WTC11 (cell line): Measurements from ENCODE around the gene MYO9A. TPM values are rescaled to one million over a fixed set of nuclear protein-coding genes. Genes with fewer than 3 reads are reported as not detected.

Experiments
- ATAC-seq: fragments of 200-7000 bp; cut with Tn5 transposase; 2 replicates; pipeline ENCODE4 v1.10.0; 2021; ENCODE audit warnings: mild to moderate bottlenecking, moderate library complexity
- CTCF ChIA-PET: fragments of 300-600 bp; sonication (Branson Sonifier 250); formaldehyde crosslinking; loops from one replicate; lab custom pipeline; 2021; ENCODE audit warnings: antibody characterized with exemption; lab: Charles Lee
- POLR2A ChIA-PET: fragments of 350-600 bp; sonication (Branson Sonifier 250); formaldehyde crosslinking; loops from one replicate; lab custom pipeline; 2021; ENCODE audit warnings: antibody characterized with exemption; lab: Charles Lee
- DNase-seq: peaks from one replicate; pipeline ENCODE4 v3.0.0; 2021; ENCODE audit warnings: low spot score
- H3K27ac Mint-ChIP-seq: 2 replicates; pipeline ENCODE4 v1.8.0; 2021; ENCODE audit warnings: mixed read lengths
- H3K27me3 Mint-ChIP-seq: 2 replicates; pipeline ENCODE4 v1.8.0; 2021; ENCODE audit warnings: low read depth, mild to moderate bottlenecking, moderate library complexity, mixed read lengths
- H3K36me3 Mint-ChIP-seq: 2 replicates; pipeline ENCODE4 v1.8.0; 2021; ENCODE audit warnings: mixed read lengths
- H3K4me1 Mint-ChIP-seq: 2 replicates; pipeline ENCODE4 v1.8.0; 2022; ENCODE audit warnings: mixed read lengths
- H3K4me3 Mint-ChIP-seq: 2 replicates; pipeline ENCODE4 v1.8.0; 2021; ENCODE audit warnings: mild to moderate bottlenecking, moderate library complexity, mixed read lengths
- H3K9me3 Mint-ChIP-seq: 2 replicates; pipeline ENCODE4 v1.8.0; 2021; ENCODE audit warnings: mixed read lengths
- ATF1 ChIP-seq: sonication (generic); formaldehyde crosslinking; IDR thresholded peaks from 2 replicates; pipeline ENCODE4 v1.8.1; 2023; ENCODE audit warnings: mild to moderate bottlenecking, moderate library complexity, missing genetic modification reagents
- FOXP1 ChIP-seq: sonication (generic); formaldehyde crosslinking; IDR thresholded peaks from 2 replicates; pipeline ENCODE4 v1.8.0; 2022; ENCODE audit warnings: missing genetic modification reagents, mild to moderate bottlenecking, moderate library complexity, borderline replicate concordance
- KAT7 ChIP-seq: sonication (generic); formaldehyde crosslinking; IDR thresholded peaks from 2 replicates; pipeline ENCODE4 v1.8.1; 2023; ENCODE audit warnings: missing genetic modification reagents, mild to moderate bottlenecking, borderline replicate concordance
- MXD4 ChIP-seq: fragments of 250-450 bp; sonication (Bioruptor Pico); IDR thresholded peaks from 2 replicates; pipeline ENCODE4 v1.8.0; 2021; ENCODE audit warnings: mild to moderate bottlenecking, moderate library complexity, borderline replicate concordance
- NR1H2 ChIP-seq: sonication (generic); formaldehyde crosslinking; IDR thresholded peaks from 2 replicates; pipeline ENCODE4 v1.9.0; 2021; ENCODE audit warnings: mild to moderate bottlenecking, moderate library complexity, missing genetic modification reagents
- OVOL2 ChIP-seq: fragments of 250-450 bp; sonication (Bioruptor Pico); IDR thresholded peaks from 2 replicates; pipeline ENCODE4 v1.9.0; 2021; ENCODE audit warnings: mild to moderate bottlenecking, borderline replicate concordance
- SMAD3 ChIP-seq: sonication (generic); formaldehyde crosslinking; IDR thresholded peaks from 2 replicates; pipeline ENCODE4 v1.8.0; 2022; ENCODE audit warnings: missing genetic modification reagents, mild to moderate bottlenecking, borderline replicate concordance
- ZBTB21 ChIP-seq: sonication (generic); formaldehyde crosslinking; IDR thresholded peaks from 2 replicates; pipeline ENCODE4 v1.8.1; 2023; ENCODE audit warnings: mild to moderate bottlenecking, missing genetic modification reagents, borderline replicate concordance
- ZNF416 ChIP-seq: fragments of 250-450 bp; sonication (Bioruptor Pico); IDR thresholded peaks from 2 replicates; pipeline ENCODE4 v1.9.0; 2021; ENCODE audit warnings: mild to moderate bottlenecking, inconsistent platforms
- total RNA-seq: library from RNA; stranded (reverse); gene quantifications from 3 replicates; pipeline ENCODE4 v1.2.3, GENCODE V29; 2021
- TF ChIP-seq, protein P1 (sequence below): sonication (generic); formaldehyde crosslinking; IDR thresholded peaks from 2 replicates; pipeline ENCODE4 v1.8.0; 2023; ENCODE audit warnings: mild to moderate bottlenecking, missing genetic modification reagents
- TF ChIP-seq, protein P2 (sequence below): sonication (generic); formaldehyde crosslinking; IDR thresholded peaks from 2 replicates; pipeline ENCODE4 v1.8.1; 2023; ENCODE audit warnings: mild to moderate bottlenecking, missing genetic modification reagents
- TF ChIP-seq, protein P3 (sequence below): sonication (generic); formaldehyde crosslinking; IDR thresholded peaks from 2 replicates; pipeline ENCODE4 v1.8.1; 2023; ENCODE audit warnings: mild to moderate bottlenecking, moderate library complexity, missing genetic modification reagents
- TF ChIP-seq, protein P4 (sequence below): fragments of 250-450 bp; sonication (Bioruptor Pico); IDR thresholded peaks from 2 replicates; pipeline ENCODE4 v1.8.0; 2021; ENCODE audit warnings: mild to moderate bottlenecking
- TF ChIP-seq, protein P5 (sequence below): sonication (generic); formaldehyde crosslinking; IDR thresholded peaks from 2 replicates; pipeline ENCODE4 v1.8.1; 2023; ENCODE audit warnings: mild to moderate bottlenecking, missing genetic modification reagents, moderate library complexity
- TF ChIP-seq, protein P6 (sequence below): sonication (generic); formaldehyde crosslinking; IDR thresholded peaks from 2 replicates; pipeline ENCODE4 v1.8.1; 2022; ENCODE audit warnings: mild to moderate bottlenecking, missing genetic modification reagents, moderate library complexity, borderline replicate concordance
- TF ChIP-seq, protein P7 (sequence below): sonication (generic); formaldehyde crosslinking; IDR thresholded peaks from 2 replicates; pipeline ENCODE4 v1.8.0; 2022; ENCODE audit warnings: missing genetic modification reagents
- TF ChIP-seq, protein P8 (sequence below): fragments of 200-600 bp; IDR thresholded peaks from 2 replicates; pipeline ENCODE4 v1.8.0; 2022; ENCODE audit warnings: antibody characterized with exemption

Gene MYO9A
- total RNA-seq, 1 experiment from 2014 or later = 23.5 TPM

DNA sequence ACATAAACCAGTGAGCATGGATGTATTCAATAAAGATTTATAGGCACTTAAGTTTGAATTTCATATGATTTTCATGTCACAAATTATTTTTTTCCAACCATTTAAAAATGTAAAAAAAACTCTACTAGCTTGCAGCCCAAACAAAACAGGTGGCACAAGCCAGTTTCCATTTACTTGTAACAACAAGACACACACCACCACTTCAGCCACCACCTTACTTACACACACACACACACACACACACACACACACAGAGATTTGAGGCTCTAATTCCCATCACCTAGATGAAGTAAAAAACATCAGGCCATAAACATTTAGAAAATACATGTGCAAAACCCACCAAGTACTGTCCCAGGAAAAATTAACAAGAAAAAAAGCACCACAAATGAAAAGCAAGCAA is 25.3 kb downstream of the MYO9A start:
- ChIA-PET POLR2A (no interaction called here), CTCF (interaction anchor here (0.6 to 1.1 kb wide), 2 partner anchors 290 to 349 kb away, joined by 3 to 4 read pairs; no protein-coding TSS in a partner anchor)
- no peaks in the 10 kb centered on the region for H3K27me3 Mint-ChIP-seq
- peaks cover 9% of the 10 kb centered on the region for H3K36me3 Mint-ChIP-seq
- H3K4me3 Mint-ChIP-seq = no peak overlapping the region
- H3K4me1 Mint-ChIP-seq = no peaks in the 10 kb centered on the region
- H3K9me3 Mint-ChIP-seq = peaks cover 18% of the 10 kb centered on the region
- H3K27ac Mint-ChIP-seq = no peak overlapping the region
- DNase-seq (no peak), ATAC-seq (no peak)
- TF ChIP-seq MXD4 (CRISPR knock-in tag) (no peak), NR1H2 (CRISPR knock-in tag) (no peak), ZBTB21 (CRISPR knock-in tag) (no peak), OVOL2 (CRISPR knock-in tag) (no peak), KAT7 (no peak), SMAD3 (no peak), ATF1 (CRISPR knock-in tag) (no peak), FOXP1 (CRISPR knock-in tag) (no peak), ZNF416 (CRISPR knock-in tag) (no peak)
- TF ChIP-seq, protein P1, sequence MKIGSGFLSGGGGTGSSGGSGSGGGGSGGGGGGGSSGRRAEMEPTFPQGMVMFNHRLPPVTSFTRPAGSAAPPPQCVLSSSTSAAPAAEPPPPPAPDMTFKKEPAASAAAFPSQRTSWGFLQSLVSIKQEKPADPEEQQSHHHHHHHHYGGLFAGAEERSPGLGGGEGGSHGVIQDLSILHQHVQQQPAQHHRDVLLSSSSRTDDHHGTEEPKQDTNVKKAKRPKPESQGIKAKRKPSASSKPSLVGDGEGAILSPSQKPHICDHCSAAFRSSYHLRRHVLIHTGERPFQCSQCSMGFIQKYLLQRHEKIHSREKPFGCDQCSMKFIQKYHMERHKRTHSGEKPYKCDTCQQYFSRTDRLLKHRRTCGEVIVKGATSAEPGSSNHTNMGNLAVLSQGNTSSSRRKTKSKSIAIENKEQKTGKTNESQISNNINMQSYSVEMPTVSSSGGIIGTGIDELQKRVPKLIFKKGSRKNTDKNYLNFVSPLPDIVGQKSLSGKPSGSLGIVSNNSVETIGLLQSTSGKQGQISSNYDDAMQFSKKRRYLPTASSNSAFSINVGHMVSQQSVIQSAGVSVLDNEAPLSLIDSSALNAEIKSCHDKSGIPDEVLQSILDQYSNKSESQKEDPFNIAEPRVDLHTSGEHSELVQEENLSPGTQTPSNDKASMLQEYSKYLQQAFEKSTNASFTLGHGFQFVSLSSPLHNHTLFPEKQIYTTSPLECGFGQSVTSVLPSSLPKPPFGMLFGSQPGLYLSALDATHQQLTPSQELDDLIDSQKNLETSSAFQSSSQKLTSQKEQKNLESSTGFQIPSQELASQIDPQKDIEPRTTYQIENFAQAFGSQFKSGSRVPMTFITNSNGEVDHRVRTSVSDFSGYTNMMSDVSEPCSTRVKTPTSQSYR (CRISPR knock-in tag) = no peak
- TF ChIP-seq, protein P2, sequence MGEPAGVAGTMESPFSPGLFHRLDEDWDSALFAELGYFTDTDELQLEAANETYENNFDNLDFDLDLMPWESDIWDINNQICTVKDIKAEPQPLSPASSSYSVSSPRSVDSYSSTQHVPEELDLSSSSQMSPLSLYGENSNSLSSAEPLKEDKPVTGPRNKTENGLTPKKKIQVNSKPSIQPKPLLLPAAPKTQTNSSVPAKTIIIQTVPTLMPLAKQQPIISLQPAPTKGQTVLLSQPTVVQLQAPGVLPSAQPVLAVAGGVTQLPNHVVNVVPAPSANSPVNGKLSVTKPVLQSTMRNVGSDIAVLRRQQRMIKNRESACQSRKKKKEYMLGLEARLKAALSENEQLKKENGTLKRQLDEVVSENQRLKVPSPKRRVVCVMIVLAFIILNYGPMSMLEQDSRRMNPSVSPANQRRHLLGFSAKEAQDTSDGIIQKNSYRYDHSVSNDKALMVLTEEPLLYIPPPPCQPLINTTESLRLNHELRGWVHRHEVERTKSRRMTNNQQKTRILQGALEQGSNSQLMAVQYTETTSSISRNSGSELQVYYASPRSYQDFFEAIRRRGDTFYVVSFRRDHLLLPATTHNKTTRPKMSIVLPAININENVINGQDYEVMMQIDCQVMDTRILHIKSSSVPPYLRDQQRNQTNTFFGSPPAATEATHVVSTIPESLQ (CRISPR knock-in tag) = no peak
- TF ChIP-seq, protein P3, sequence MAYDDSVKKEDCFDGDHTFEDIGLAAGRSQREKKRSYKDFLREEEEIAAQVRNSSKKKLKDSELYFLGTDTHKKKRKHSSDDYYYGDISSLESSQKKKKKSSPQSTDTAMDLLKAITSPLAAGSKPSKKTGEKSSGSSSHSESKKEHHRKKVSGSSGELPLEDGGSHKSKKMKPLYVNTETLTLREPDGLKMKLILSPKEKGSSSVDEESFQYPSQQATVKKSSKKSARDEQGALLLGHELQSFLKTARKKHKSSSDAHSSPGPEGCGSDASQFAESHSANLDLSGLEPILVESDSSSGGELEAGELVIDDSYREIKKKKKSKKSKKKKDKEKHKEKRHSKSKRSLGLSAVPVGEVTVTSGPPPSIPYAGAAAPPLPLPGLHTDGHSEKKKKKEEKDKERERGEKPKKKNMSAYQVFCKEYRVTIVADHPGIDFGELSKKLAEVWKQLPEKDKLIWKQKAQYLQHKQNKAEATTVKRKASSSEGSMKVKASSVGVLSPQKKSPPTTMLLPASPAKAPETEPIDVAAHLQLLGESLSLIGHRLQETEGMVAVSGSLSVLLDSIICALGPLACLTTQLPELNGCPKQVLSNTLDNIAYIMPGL (CRISPR knock-in tag) = no peak
- TF ChIP-seq, protein P4, sequence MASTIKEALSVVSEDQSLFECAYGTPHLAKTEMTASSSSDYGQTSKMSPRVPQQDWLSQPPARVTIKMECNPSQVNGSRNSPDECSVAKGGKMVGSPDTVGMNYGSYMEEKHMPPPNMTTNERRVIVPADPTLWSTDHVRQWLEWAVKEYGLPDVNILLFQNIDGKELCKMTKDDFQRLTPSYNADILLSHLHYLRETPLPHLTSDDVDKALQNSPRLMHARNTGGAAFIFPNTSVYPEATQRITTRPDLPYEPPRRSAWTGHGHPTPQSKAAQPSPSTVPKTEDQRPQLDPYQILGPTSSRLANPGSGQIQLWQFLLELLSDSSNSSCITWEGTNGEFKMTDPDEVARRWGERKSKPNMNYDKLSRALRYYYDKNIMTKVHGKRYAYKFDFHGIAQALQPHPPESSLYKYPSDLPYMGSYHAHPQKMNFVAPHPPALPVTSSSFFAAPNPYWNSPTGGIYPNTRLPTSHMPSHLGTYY (CRISPR knock-in tag) = no peak
- TF ChIP-seq, protein P5, sequence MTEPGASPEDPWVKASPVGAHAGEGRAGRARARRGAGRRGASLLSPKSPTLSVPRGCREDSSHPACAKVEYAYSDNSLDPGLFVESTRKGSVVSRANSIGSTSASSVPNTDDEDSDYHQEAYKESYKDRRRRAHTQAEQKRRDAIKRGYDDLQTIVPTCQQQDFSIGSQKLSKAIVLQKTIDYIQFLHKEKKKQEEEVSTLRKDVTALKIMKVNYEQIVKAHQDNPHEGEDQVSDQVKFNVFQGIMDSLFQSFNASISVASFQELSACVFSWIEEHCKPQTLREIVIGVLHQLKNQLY (CRISPR knock-in tag) = no peak
- TF ChIP-seq, protein P6, sequence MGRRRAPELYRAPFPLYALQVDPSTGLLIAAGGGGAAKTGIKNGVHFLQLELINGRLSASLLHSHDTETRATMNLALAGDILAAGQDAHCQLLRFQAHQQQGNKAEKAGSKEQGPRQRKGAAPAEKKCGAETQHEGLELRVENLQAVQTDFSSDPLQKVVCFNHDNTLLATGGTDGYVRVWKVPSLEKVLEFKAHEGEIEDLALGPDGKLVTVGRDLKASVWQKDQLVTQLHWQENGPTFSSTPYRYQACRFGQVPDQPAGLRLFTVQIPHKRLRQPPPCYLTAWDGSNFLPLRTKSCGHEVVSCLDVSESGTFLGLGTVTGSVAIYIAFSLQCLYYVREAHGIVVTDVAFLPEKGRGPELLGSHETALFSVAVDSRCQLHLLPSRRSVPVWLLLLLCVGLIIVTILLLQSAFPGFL (CRISPR knock-in tag) = no peak
- TF ChIP-seq, protein P7, sequence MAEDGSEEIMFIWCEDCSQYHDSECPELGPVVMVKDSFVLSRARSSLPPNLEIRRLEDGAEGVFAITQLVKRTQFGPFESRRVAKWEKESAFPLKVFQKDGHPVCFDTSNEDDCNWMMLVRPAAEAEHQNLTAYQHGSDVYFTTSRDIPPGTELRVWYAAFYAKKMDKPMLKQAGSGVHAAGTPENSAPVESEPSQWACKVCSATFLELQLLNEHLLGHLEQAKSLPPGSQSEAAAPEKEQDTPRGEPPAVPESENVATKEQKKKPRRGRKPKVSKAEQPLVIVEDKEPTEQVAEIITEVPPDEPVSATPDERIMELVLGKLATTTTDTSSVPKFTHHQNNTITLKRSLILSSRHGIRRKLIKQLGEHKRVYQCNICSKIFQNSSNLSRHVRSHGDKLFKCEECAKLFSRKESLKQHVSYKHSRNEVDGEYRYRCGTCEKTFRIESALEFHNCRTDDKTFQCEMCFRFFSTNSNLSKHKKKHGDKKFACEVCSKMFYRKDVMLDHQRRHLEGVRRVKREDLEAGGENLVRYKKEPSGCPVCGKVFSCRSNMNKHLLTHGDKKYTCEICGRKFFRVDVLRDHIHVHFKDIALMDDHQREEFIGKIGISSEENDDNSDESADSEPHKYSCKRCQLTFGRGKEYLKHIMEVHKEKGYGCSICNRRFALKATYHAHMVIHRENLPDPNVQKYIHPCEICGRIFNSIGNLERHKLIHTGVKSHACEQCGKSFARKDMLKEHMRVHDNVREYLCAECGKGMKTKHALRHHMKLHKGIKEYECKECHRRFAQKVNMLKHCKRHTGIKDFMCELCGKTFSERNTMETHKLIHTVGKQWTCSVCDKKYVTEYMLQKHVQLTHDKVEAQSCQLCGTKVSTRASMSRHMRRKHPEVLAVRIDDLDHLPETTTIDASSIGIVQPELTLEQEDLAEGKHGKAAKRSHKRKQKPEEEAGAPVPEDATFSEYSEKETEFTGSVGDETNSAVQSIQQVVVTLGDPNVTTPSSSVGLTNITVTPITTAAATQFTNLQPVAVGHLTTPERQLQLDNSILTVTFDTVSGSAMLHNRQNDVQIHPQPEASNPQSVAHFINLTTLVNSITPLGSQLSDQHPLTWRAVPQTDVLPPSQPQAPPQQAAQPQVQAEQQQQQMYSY = no peak
- TF ChIP-seq, protein P8, sequence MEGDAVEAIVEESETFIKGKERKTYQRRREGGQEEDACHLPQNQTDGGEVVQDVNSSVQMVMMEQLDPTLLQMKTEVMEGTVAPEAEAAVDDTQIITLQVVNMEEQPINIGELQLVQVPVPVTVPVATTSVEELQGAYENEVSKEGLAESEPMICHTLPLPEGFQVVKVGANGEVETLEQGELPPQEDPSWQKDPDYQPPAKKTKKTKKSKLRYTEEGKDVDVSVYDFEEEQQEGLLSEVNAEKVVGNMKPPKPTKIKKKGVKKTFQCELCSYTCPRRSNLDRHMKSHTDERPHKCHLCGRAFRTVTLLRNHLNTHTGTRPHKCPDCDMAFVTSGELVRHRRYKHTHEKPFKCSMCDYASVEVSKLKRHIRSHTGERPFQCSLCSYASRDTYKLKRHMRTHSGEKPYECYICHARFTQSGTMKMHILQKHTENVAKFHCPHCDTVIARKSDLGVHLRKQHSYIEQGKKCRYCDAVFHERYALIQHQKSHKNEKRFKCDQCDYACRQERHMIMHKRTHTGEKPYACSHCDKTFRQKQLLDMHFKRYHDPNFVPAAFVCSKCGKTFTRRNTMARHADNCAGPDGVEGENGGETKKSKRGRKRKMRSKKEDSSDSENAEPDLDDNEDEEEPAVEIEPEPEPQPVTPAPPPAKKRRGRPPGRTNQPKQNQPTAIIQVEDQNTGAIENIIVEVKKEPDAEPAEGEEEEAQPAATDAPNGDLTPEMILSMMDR = no peak
